Esophagus muscularis mucosa (tissue), 4 donors: ENCODE measurements around the gene SMPD3. TPM values are rescaled to one million over a fixed set of nuclear protein-coding genes. Genes with fewer than 3 reads are reported as not detected.

Source experiments
- DNase-seq: peaks from one replicate; pipeline ENCODE4 v3.0.0-alpha.2; 2017; ENCODE audit errors: extremely low spot score
- H3K27ac ChIP-seq, 4 donors: fragments of 200-600 bp; sonication (generic); replicated peaks in 1 of 4; 1 replicate in 3 of 4; 2 replicates in 1 of 4; pipeline ENCODE4 v1.5.1; 2016 to 2019; ENCODE audit warnings: mild to moderate bottlenecking in 1 of 4
- H3K27me3 ChIP-seq, 4 donors: fragments of 200-600 bp; sonication (generic); one replicate each; pipeline versions ENCODE4 v1.5.1 to v1.6.0; 2016 to 2019
- H3K36me3 ChIP-seq, 4 donors: fragments of 200-600 bp; sonication (generic); one replicate each; pipeline ENCODE4 v1.5.1; 2016 to 2019
- H3K4me1 ChIP-seq, 4 donors: fragments of 200-600 bp; sonication (generic); one replicate each; pipeline ENCODE4 v1.5.1; 2016 to 2019
- H3K4me3 ChIP-seq, 4 donors: fragments of 200-600 bp; sonication (generic); 1 replicate in 2 of 4; 2 replicates in 2 of 4; pipeline ENCODE4 v1.5.1; 2016 to 2019; ENCODE audit warnings: mild to moderate bottlenecking in 4 of 4, moderate library complexity in 1 of 4
- H3K9me3 ChIP-seq, 4 donors: fragments of 200-600 bp; sonication (generic); 1 replicate in 3 of 4; 2 replicates in 1 of 4; pipeline ENCODE4 v1.5.1; 2016 to 2019
- CTCF ChIP-seq, 3 experiments: fragments of 200-600 bp in 2 of 3; fragments of 450-650 bp in 1 of 3; sonication (generic) in 2 of 3; IDR thresholded peaks; one replicate each; pipeline ENCODE4 v1.5.1; 2017 to 2019; ENCODE audit warnings: antibody characterized with exemption in 3 of 3, mild to moderate bottlenecking in 2 of 3, moderate library complexity in 1 of 3
- EP300 ChIP-seq: sonication (generic); formaldehyde crosslinking; IDR thresholded peaks from one replicate; pipeline ENCODE4 v1.6.1; 2017; ENCODE audit warnings: antibody characterized with exemption
- POLR2A ChIP-seq: fragments of 450-650 bp; IDR thresholded peaks from one replicate; pipeline ENCODE4 v1.6.1; 2017; ENCODE audit warnings: antibody characterized with exemption, moderate library complexity, mild to moderate bottlenecking, low read depth
- POLR2AphosphoS5 ChIP-seq, 2 donors: sonication (generic); formaldehyde crosslinking; IDR thresholded peaks; one replicate each; pipeline ENCODE4 v1.6.1; 2017; ENCODE audit warnings: antibody characterized with exemption in 2 of 2
- WGBS: methylation state at CpG from one replicate; pipeline ENCODE4 v1.1.5; 2018; 5-methylcytosine and 5-hydroxymethylcytosine counted together
- intact Hi-C: fragments of 100-400 bp; cut with DNase I; formaldehyde crosslinking; loops from one replicate; pipeline ENCODE4 v1.15.1; 2023
- total RNA-seq, 4 donors: library from RNA; depleted of rRNA; stranded (reverse); fragments of >200 nt; gene quantifications; one replicate each; pipeline versions ENCODE4 v1.1.0 to v1.2.1, GENCODE V29; 2016

SMPD3 gene
- total RNA-seq, 4 donors from 2014 or later = 0.32 to 0.92 (median 0.54) TPM

- TF ChIP-seq CTCF (IDR thresholded peaks at IDR 0.05) (no peak), POLR2AphosphoS5 (IDR thresholded peaks at IDR 0.05) (no peak), EP300 (no peak), POLR2A (no peak)
- no peaks in the 10 kb centered on the region for H3K36me3 ChIP-seq
- intact Hi-C loops = no loop called here
- DNase-seq = no peak
- H3K9me3 ChIP-seq = no peaks in the 10 kb centered on the region
- whole genome bisulfite sequencing = 68% methylated on average over 6 of the region's 6 CpGs
- no peaks in the 10 kb centered on the region for H3K27me3 ChIP-seq
- H3K4me1 ChIP-seq = no peaks in the 10 kb centered on the region
- no peak overlapping the region for H3K27ac ChIP-seq
- H3K4me3 ChIP-seq = no peak overlapping the region
Measured at GRCh38 chr16:68385371-68385770, 62.9 kb downstream of the SMPD3 start.

- Histone ChIP-seq H3K36me3 (no peaks in the 10 kb centered on the region), H3K27ac (no peak overlapping the region), H3K27me3 (no peaks in the 10 kb centered on the region), H3K4me1 (no peaks in the 10 kb centered on the region), H3K9me3 (no peaks in the 10 kb centered on the region), H3K4me3 (no peak overlapping the region)
- no peak for TF ChIP-seq POLR2AphosphoS5 (IDR thresholded peaks at IDR 0.05)
- no peak for TF ChIP-seq POLR2A
- no peak for TF ChIP-seq EP300
- TF ChIP-seq CTCF (IDR thresholded peaks at IDR 0.05) = no peak
- intact Hi-C loops = no loop called here
- WGBS = 81% methylated on average over 6 of the region's 7 CpGs
- DNase-seq = no peak
Measured at GRCh38 chr16:68384288-68385161, 63.8 kb downstream of the SMPD3 start.

GRCh38 chr16:68383858-68384257 lies 64.5 kb downstream of the SMPD3 start:
- no peak for DNase-seq
- intact Hi-C loops = no loop called here
- no peaks in the 10 kb centered on the region for H3K27me3 ChIP-seq
- no peaks in the 10 kb centered on the region for H3K4me1 ChIP-seq
- H3K4me3 ChIP-seq = no peak overlapping the region
- no peaks in the 10 kb centered on the region for H3K36me3 ChIP-seq
- no peak overlapping the region for H3K27ac ChIP-seq
- TF ChIP-seq EP300 (no peak), POLR2AphosphoS5 (IDR thresholded peaks at IDR 0.05) (no peak), POLR2A (no peak), CTCF (IDR thresholded peaks at IDR 0.05) (no peak)
- H3K9me3 ChIP-seq = no peaks in the 10 kb centered on the region
- WGBS = 91% methylated on average over 3 of the region's 4 CpGs

- TF ChIP-seq CTCF (IDR thresholded peaks at IDR 0.05) (no peak), POLR2A (no peak), EP300 (no peak), POLR2AphosphoS5 (IDR thresholded peaks at IDR 0.05) (no peak)
- no peaks in the 10 kb centered on the region for H3K36me3 ChIP-seq
- H3K27ac ChIP-seq = no peak overlapping the region
- H3K27me3 ChIP-seq = no peaks in the 10 kb centered on the region
- no peak overlapping the region for H3K4me3 ChIP-seq
- no peak for DNase-seq
- H3K4me1 ChIP-seq = no peaks in the 10 kb centered on the region
- H3K9me3 ChIP-seq = no peaks in the 10 kb centered on the region
- intact Hi-C loops = no loop called here
- 85% methylated on average over 5 of the region's 5 CpGs for WGBS
Measured at GRCh38 chr16:68382296-68382718, 66.0 kb downstream of the SMPD3 start.
